Panc1 (cell line): ENCODE measurements around the gene RIMS1.

Source experiments
- CTCF ChIP-seq: fragments of 450-650 bp; IDR thresholded peaks from 2 replicates; pipeline ENCODE4 v1.5.1; 2017; ENCODE audit warnings: mild to moderate bottlenecking
- POLR2AphosphoS5 ChIP-seq: IDR thresholded peaks from 2 replicates; pipeline ENCODE4 v1.6.1; 2012; ENCODE audit warnings: mild to moderate bottlenecking, low read depth, low read length, moderate library complexity
- REST ChIP-seq, 2 experiments: IDR thresholded peaks; 2 replicates each; pipeline ENCODE4 v1.6.1; 2011 to 2012; ENCODE audit warnings: low read depth in 2 of 2, control low read depth in 1 of 2, low read length in 1 of 2, mild to moderate bottlenecking in 1 of 2, moderate library complexity in 1 of 2; ENCODE audit not compliant: insufficient read depth in 1 of 2

GRCh38 chr6:72002415-72002814 is 116.1 kb downstream of the RIMS1 start:
- TF ChIP-seq CTCF (no peak), POLR2AphosphoS5 (no peak), REST (IDR thresholded peaks at IDR 0.05; ENCODE audit: insufficient read depth in 1 of 2, low read depth in 2 of 2, low read length in 1 of 2) (no peak)
